Measurements from ENCODE around the gene CEMIP.

The CEMIP gene

DNA sequence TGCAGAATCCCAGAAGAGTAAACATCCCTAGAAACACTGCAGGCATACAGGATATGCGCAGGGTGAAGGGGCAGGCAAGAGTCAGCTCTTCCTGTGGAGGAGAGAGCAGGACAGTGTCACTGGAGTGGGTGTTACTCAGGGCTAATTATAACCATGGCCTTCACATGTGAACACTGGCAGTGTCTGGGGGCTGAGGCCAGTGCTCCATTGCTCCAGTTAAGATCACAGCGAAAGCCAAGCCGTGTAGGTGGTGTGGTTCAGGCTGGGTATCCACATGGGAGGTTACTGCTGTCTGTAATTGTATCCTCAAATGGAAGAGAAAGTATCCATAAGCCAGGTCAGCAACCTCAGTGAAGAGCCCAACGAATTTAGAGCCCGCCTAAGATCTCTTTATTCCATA is 125.8 kb downstream of the CEMIP start:
- H3K4me3 ChIP-seq (ENCODE audit: insufficient read depth, low read length, poor library complexity, severe bottlenecking) = no peak overlapping the region
- H3F3A ChIP-seq (ENCODE audit: insufficient read depth) = no peaks in the 10 kb centered on the region

DNA sequence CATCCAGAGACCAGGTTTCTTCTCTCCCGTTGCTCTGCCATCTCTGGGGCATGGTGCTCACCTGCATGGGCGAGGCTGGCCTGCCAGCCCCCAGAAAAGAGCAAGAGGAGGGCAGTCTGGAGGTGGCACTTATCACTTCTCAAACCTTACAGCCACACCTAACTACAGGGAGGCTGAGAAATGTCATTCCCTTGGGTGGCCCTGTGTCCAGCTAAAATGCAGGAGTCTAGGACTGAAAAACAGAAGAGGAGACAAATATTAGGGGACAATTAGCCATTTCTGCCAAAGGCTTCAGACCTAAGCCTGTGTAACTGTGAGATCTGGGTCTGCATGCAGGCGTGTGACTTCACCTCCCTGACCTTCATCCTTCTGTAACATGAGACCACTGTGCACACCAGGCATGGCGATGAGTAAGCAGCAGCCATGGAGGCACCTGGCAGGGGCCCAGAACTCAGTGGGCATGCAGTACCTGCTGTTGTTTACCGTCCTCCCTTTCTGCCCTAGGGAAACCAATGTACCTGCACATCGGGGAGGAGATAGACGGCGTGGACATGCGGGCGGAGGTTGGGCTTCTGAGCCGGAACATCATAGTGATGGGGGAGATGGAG is 127.1 kb downstream of the CEMIP start:
- Histone ChIP-seq H3K27ac (ENCODE audit: low read depth, low read length) (no peak overlapping the region), H3K9ac (ENCODE audit: low read length) (no peak overlapping the region), H3K79me2 (ENCODE audit: insufficient read depth, low read length) (no peaks in the 10 kb centered on the region), H3K4me3 (ENCODE audit: insufficient read depth, low read length, poor library complexity, severe bottlenecking) (no peak overlapping the region), H3K4me2 (ENCODE audit: low read depth, low read length, poor library complexity, severe bottlenecking) (no peak overlapping the region), H3K9me2 (replicated peaks; ENCODE audit: insufficient read depth, low read length) (no peaks in the 10 kb centered on the region), H3K9me3 (ENCODE audit: insufficient read depth, low read length) (no peaks in the 10 kb centered on the region), H2AFZ (ENCODE audit: low read depth, low read length, severe bottlenecking) (no peak overlapping the region), H3K27me3 (ENCODE audit: low read length) (no peaks in the 10 kb centered on the region), H3F3A (ENCODE audit: insufficient read depth) (no peaks in the 10 kb centered on the region), H3K36me3 (ENCODE audit: low read length) (no peaks in the 10 kb centered on the region), H4K20me1 (ENCODE audit: low read depth, low read length) (no peaks in the 10 kb centered on the region)
- TF ChIP-seq EZH2phosphoT487 (conservative IDR thresholded peaks at IDR 0.05; ENCODE audit: low read length) = no peak
- TF ChIP-seq, protein P1, sequence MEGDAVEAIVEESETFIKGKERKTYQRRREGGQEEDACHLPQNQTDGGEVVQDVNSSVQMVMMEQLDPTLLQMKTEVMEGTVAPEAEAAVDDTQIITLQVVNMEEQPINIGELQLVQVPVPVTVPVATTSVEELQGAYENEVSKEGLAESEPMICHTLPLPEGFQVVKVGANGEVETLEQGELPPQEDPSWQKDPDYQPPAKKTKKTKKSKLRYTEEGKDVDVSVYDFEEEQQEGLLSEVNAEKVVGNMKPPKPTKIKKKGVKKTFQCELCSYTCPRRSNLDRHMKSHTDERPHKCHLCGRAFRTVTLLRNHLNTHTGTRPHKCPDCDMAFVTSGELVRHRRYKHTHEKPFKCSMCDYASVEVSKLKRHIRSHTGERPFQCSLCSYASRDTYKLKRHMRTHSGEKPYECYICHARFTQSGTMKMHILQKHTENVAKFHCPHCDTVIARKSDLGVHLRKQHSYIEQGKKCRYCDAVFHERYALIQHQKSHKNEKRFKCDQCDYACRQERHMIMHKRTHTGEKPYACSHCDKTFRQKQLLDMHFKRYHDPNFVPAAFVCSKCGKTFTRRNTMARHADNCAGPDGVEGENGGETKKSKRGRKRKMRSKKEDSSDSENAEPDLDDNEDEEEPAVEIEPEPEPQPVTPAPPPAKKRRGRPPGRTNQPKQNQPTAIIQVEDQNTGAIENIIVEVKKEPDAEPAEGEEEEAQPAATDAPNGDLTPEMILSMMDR (IDR thresholded peaks at IDR 0.05; ENCODE audit: insufficient read depth, low read length, poor library complexity, severe bottlenecking) = no peak

More for the DNA sequence above, 125.8 kb downstream of the CEMIP start:
- Histone ChIP-seq H3K9ac (ENCODE audit: low read length) (no peak overlapping the region), H4K20me1 (ENCODE audit: low read depth, low read length) (no peaks in the 10 kb centered on the region), H3K4me2 (ENCODE audit: low read depth, low read length, poor library complexity, severe bottlenecking) (no peak overlapping the region), H3K27me3 (ENCODE audit: low read length) (no peaks in the 10 kb centered on the region), H3K9me3 (ENCODE audit: insufficient read depth, low read length) (no peaks in the 10 kb centered on the region), H2AFZ (ENCODE audit: low read depth, low read length, severe bottlenecking) (no peak overlapping the region), H3K27ac (ENCODE audit: low read depth, low read length) (no peak overlapping the region), H3K9me2 (replicated peaks; ENCODE audit: insufficient read depth, low read length) (no peaks in the 10 kb centered on the region), H3K36me3 (ENCODE audit: low read length) (no peaks in the 10 kb centered on the region), H3K79me2 (ENCODE audit: insufficient read depth, low read length) (no peaks in the 10 kb centered on the region)
- TF ChIP-seq, protein P1 (IDR thresholded peaks at IDR 0.05; ENCODE audit: insufficient read depth, low read length, poor library complexity, severe bottlenecking) = no peak
- TF ChIP-seq EZH2phosphoT487 (conservative IDR thresholded peaks at IDR 0.05; ENCODE audit: low read length) = no peak

DNA sequence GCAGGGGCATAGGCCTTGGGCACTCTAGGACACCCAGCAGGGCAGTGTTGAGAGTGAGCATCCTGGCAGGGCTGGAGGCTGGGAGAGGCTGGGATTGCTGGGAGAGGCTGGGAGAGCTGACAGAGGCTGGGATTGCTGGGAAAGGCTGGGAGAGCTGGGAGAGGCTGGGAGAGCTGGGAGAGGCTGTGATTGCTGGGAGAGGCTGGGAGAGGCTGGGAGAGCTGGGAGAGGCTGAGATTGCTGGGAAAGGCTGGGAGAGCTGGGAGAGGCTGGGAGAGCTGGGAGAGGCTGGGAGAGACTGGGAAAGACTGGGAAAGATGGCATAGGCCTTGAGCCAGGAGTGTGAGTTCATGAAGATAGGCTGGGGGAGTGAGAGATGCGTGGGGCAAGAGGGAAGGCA is 132.7 kb downstream of the CEMIP start:
- no peak overlapping the region for H3K4me3 ChIP-seq (ENCODE audit: insufficient read depth, low read length, poor library complexity, severe bottlenecking)
- H3K36me3 ChIP-seq (ENCODE audit: low read length) = no peaks in the 10 kb centered on the region
- no peak overlapping the region for H3K9ac ChIP-seq (ENCODE audit: low read length)
- H3K27me3 ChIP-seq (ENCODE audit: low read length) = no peaks in the 10 kb centered on the region
- no peaks in the 10 kb centered on the region for H3F3A ChIP-seq (ENCODE audit: insufficient read depth)
- no peak overlapping the region for H2AFZ ChIP-seq (ENCODE audit: low read depth, low read length, severe bottlenecking)
- TF ChIP-seq, protein P1 (IDR thresholded peaks at IDR 0.05; ENCODE audit: insufficient read depth, low read length, poor library complexity, severe bottlenecking) = no peak
- no peak for TF ChIP-seq EZH2phosphoT487 (conservative IDR thresholded peaks at IDR 0.05; ENCODE audit: low read length)
- H3K27ac ChIP-seq (ENCODE audit: low read depth, low read length) = no peak overlapping the region
- no peaks in the 10 kb centered on the region for H3K79me2 ChIP-seq (ENCODE audit: insufficient read depth, low read length)
- H3K9me2 ChIP-seq (replicated peaks; ENCODE audit: insufficient read depth, low read length) = no peaks in the 10 kb centered on the region
- no peaks in the 10 kb centered on the region for H4K20me1 ChIP-seq (ENCODE audit: low read depth, low read length)
- H3K4me2 ChIP-seq (ENCODE audit: low read depth, low read length, poor library complexity, severe bottlenecking) = no peak overlapping the region
- H3K9me3 ChIP-seq (ENCODE audit: insufficient read depth, low read length) = no peaks in the 10 kb centered on the region

All from SU-DHL-6 (cell line).